ENCODE measurements around the gene LRRC4C. TPM values are rescaled to one million over a fixed set of nuclear protein-coding genes. Genes with fewer than 3 reads are reported as not detected.

The LRRC4C gene
- total RNA-seq, 6 experiments from 2014 or later = not detected

GRCh38 chr11:41309111-41309522 is 150.3 kb downstream of the LRRC4C start:
- peaks cover 38% of the 10 kb centered on the region for H3K9me3 Mint-ChIP-seq

GRCh38 chr11:41308286-41308685 is 151.2 kb downstream of the LRRC4C start:
- no peak overlapping the region for H3K27ac Mint-ChIP-seq
- H3K4me1 Mint-ChIP-seq (ENCODE audit: low read depth) = no peaks in the 10 kb centered on the region
- no peak for DNase-seq
- no peak overlapping the region for H3K4me3 Mint-ChIP-seq
- no peaks in the 10 kb centered on the region for H3K36me3 Mint-ChIP-seq (ENCODE audit: low read depth)
- no peak for TF ChIP-seq CTCF (IDR thresholded peaks at IDR 0.05)
- H3K27me3 Mint-ChIP-seq (ENCODE audit: insufficient read depth) = peaks cover 3% of the 10 kb centered on the region; the same call in 1 of the 2 replicates
- peaks cover 38% of the 10 kb centered on the region for H3K9me3 Mint-ChIP-seq

More at GRCh38 chr11:41309111-41309522, 150.3 kb downstream of the LRRC4C start:
- no peaks in the 10 kb centered on the region for H3K36me3 Mint-ChIP-seq (ENCODE audit: low read depth)
- H3K27ac Mint-ChIP-seq = no peak overlapping the region
- H3K4me3 Mint-ChIP-seq = no peak overlapping the region
- H3K27me3 Mint-ChIP-seq (ENCODE audit: insufficient read depth) = peaks cover 3% of the 10 kb centered on the region; the same call in 1 of the 2 replicates
- H3K4me1 Mint-ChIP-seq (ENCODE audit: low read depth) = no peaks in the 10 kb centered on the region
- no peak for DNase-seq
- no peak for TF ChIP-seq CTCF (IDR thresholded peaks at IDR 0.05)

GRCh38 chr11:41307296-41308080 is 152.0 kb downstream of the LRRC4C start:
- no peak for DNase-seq
- Mint-ChIP-seq H3K27ac (no peak overlapping the region), H3K4me1 (ENCODE audit: low read depth) (no peaks in the 10 kb centered on the region), H3K9me3 (peaks cover 38% of the 10 kb centered on the region), H3K36me3 (ENCODE audit: low read depth) (no peaks in the 10 kb centered on the region), H3K4me3 (no peak overlapping the region), H3K27me3 (ENCODE audit: insufficient read depth) (no peaks in the 10 kb centered on the region; the same call in 1 of the 2 replicates)
- TF ChIP-seq CTCF (IDR thresholded peaks at IDR 0.05) = no peak

GRCh38 chr11:41306431-41306830 is 153.0 kb downstream of the LRRC4C start:
- DNase-seq = no peak
- Mint-ChIP-seq H3K4me3 (no peak overlapping the region), H3K9me3 (peaks cover 29% of the 10 kb centered on the region), H3K27ac (no peak overlapping the region), H3K36me3 (ENCODE audit: low read depth) (no peaks in the 10 kb centered on the region), H3K4me1 (ENCODE audit: low read depth) (no peaks in the 10 kb centered on the region), H3K27me3 (ENCODE audit: insufficient read depth) (no peaks in the 10 kb centered on the region; the same call in 1 of the 2 replicates)
- no peak for TF ChIP-seq CTCF (IDR thresholded peaks at IDR 0.05)

GRCh38 chr11:41301023-41301422 is 158.4 kb downstream of the LRRC4C start:
- no peaks in the 10 kb centered on the region for H3K27me3 Mint-ChIP-seq (ENCODE audit: insufficient read depth)
- H3K27ac Mint-ChIP-seq = no peak overlapping the region
- H3K4me3 Mint-ChIP-seq = no peak overlapping the region
- H3K9me3 Mint-ChIP-seq = peaks cover 2% of the 10 kb centered on the region
- DNase-seq = no peak
- H3K4me1 Mint-ChIP-seq (ENCODE audit: low read depth) = no peaks in the 10 kb centered on the region
- TF ChIP-seq CTCF (IDR thresholded peaks at IDR 0.05) = no peak
- no peaks in the 10 kb centered on the region for H3K36me3 Mint-ChIP-seq (ENCODE audit: low read depth)
